Loucy (cell line): ENCODE measurements around the gene NDUFS5.

Experiments used
- EZH2phosphoT487 ChIP-seq: fragments of 200-600 bp; IDR thresholded peaks from 2 replicates; pipeline ENCODE4 v1.6.1; 2018; ENCODE audit warnings: antibody characterized with exemption, mild to moderate bottlenecking, moderate library complexity, borderline replicate concordance
- TF ChIP-seq, protein P1 (sequence below): fragments of 200-600 bp; sonication (generic); conservative IDR thresholded peaks from 2 replicates; pipeline ENCODE4 v1.5.1; 2014; ENCODE audit warnings: mild to moderate bottlenecking, antibody characterized with exemption, low read length

DNA sequence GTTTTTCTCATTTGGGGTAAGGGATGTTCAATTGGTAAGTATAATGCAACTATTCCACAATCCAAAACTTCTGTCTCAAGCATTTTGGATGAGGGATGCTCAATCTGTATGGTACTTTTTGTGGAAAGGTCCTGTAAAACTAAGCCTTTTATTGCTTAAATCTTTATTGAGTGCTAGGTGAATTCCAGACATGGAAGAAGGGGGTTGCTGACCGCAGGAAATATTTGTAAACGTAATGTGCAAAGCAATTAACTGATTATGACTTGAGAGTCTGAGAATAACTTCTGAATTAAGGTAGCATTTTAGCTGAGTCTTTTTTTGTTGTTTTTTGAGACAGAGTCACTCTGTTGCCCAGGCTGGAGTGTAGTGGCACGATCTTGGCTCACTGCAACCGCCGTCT lies 32.0 kb upstream of the NDUFS5 start:
- TF ChIP-seq, protein P1, sequence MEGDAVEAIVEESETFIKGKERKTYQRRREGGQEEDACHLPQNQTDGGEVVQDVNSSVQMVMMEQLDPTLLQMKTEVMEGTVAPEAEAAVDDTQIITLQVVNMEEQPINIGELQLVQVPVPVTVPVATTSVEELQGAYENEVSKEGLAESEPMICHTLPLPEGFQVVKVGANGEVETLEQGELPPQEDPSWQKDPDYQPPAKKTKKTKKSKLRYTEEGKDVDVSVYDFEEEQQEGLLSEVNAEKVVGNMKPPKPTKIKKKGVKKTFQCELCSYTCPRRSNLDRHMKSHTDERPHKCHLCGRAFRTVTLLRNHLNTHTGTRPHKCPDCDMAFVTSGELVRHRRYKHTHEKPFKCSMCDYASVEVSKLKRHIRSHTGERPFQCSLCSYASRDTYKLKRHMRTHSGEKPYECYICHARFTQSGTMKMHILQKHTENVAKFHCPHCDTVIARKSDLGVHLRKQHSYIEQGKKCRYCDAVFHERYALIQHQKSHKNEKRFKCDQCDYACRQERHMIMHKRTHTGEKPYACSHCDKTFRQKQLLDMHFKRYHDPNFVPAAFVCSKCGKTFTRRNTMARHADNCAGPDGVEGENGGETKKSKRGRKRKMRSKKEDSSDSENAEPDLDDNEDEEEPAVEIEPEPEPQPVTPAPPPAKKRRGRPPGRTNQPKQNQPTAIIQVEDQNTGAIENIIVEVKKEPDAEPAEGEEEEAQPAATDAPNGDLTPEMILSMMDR, result no peak
- TF ChIP-seq EZH2phosphoT487, result no peak
